BE2C (cell line): Measurements from ENCODE around the gene TMPRSS5.
A peak's percentile ranks its signal among the peaks of the same experiment; 100 is the strongest.

Experiments
- DNase-seq: peaks from one replicate; pipeline ENCODE4 v3.0.0-alpha.2; 2020
- H3K27me3 ChIP-seq: fragments of 250-450 bp; sonication (Bioruptor Pico); 2 replicates; pipeline ENCODE4 v1.5.1; 2020; ENCODE audit warnings: mild to moderate bottlenecking
- H3K36me3 ChIP-seq: fragments of 250-450 bp; sonication (Bioruptor Pico); 2 replicates; pipeline ENCODE4 v1.5.1; 2020; ENCODE audit warnings: mild to moderate bottlenecking
- H3K4me1 ChIP-seq: fragments of 250-450 bp; sonication (Bioruptor Pico); 2 replicates; pipeline ENCODE4 v1.5.1; 2020
- H3K4me3 ChIP-seq: 2 replicates; pipeline ENCODE4 v1.5.1; 2011; ENCODE audit warnings: low read depth, low read length
- H3K9me3 ChIP-seq: fragments of 250-450 bp; sonication (Bioruptor Pico); 2 replicates; pipeline ENCODE4 v1.5.1; 2020
- TF ChIP-seq, protein P1 (sequence below): IDR thresholded peaks from 2 replicates; pipeline ENCODE4 v1.5.1; 2012; ENCODE audit warnings: mild to moderate bottlenecking, low read depth, low read length

Gene TMPRSS5

DNA sequence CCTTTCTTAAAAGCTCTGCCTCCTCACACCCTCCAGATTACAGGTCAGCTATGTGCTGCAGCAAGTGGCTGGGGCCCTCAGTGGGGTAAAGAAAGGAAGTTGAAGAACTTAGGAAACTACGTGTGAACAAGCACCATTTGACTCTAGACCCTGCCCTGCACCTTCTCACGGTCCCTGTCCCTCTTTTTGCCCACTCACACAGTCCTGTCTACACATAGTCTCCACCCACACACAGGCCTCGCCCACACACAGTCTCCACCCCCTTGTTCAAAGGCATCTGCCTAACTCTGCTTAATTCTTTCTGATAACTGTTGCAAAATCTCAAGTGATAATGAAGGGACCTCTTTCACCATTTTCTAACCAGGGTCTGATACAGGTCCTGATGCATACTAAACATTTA, 59.0 kb downstream of the TMPRSS5 start:
- DNase-seq: no peak
- Histone ChIP-seq H3K27me3 (no peaks in the 10 kb centered on the region), H3K4me1 (peaks cover 31% of the 10 kb centered on the region), H3K36me3 (no peaks in the 10 kb centered on the region), H3K4me3 (no peak overlapping the region), H3K9me3 (peaks cover 7% of the 10 kb centered on the region; the same call in 1 of the 2 replicates)
- TF ChIP-seq, protein P1, sequence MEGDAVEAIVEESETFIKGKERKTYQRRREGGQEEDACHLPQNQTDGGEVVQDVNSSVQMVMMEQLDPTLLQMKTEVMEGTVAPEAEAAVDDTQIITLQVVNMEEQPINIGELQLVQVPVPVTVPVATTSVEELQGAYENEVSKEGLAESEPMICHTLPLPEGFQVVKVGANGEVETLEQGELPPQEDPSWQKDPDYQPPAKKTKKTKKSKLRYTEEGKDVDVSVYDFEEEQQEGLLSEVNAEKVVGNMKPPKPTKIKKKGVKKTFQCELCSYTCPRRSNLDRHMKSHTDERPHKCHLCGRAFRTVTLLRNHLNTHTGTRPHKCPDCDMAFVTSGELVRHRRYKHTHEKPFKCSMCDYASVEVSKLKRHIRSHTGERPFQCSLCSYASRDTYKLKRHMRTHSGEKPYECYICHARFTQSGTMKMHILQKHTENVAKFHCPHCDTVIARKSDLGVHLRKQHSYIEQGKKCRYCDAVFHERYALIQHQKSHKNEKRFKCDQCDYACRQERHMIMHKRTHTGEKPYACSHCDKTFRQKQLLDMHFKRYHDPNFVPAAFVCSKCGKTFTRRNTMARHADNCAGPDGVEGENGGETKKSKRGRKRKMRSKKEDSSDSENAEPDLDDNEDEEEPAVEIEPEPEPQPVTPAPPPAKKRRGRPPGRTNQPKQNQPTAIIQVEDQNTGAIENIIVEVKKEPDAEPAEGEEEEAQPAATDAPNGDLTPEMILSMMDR: no peak

DNA sequence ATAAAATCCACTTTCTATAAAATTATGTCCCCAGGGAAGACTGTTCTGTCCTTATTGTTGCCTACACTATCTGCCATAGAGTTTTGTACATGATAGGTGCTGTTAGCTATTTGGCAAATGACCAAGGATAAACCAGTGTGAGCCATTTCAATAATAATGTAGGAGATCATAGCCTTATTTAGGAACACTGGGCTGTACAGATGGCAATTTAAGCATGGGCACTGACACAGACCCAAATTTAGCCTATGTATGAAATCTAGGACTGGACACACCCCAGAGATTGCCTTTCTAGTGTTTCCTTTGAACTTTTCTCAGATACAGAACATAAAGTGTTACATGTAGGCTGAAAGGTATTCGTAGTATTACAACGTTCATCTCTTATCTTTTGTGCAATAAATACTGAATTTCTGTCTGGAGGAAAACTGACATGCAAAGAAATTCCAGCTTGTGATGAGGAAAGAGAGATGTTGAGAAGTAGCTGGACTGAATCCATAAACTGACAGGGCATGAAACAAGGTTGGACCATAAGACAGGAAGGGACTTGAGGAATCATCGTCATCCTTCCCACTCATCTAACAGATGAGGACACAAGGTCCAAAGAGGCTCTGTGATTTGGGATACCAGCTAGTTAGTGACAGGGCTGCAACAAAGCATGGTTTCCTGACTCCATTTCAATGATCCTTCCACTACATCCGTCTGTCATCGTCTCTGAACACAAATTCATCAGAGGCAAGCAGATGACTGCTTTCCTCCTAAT, 60.3 kb downstream of the TMPRSS5 start:
- TF ChIP-seq, protein P1: no peak

DNA sequence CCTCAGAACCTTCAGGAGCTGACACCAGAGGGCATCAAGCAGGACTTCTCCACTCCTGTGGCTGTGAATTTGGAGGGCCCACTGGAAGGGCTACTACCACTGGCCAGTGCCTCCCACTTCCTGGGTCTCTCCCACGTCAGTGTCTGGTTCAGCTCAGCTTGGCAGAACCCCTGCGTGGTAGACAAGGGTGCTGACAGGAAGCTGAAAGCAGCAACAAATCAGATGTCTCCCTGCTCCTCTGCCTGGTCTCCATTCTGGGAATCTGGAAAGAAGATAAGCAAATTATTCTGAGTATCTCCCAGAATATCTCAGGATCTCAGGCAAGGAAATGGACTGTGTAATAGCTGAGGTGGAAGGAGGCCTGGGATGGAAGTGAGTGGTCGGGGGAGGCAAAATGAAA, 61.5 kb downstream of the TMPRSS5 start:
- Histone ChIP-seq H3K4me3 (no peak overlapping the region), H3K36me3 (no peaks in the 10 kb centered on the region), H3K4me1 (peaks cover 31% of the 10 kb centered on the region), H3K9me3 (peaks cover 5% of the 10 kb centered on the region; the same call in 1 of the 2 replicates), H3K27me3 (no peaks in the 10 kb centered on the region)
- peak; percentile 77 for DNase-seq
- TF ChIP-seq, protein P1: peak; percentile 27; the same call in 1 of the 2 replicates

More for the DNA sequence above, 60.3 kb downstream of the TMPRSS5 start:
- Histone ChIP-seq H3K27me3 (no peaks in the 10 kb centered on the region), H3K4me1 (peaks cover 31% of the 10 kb centered on the region), H3K9me3 (peaks cover 7% of the 10 kb centered on the region; the same call in 1 of the 2 replicates), H3K4me3 (no peak overlapping the region), H3K36me3 (no peaks in the 10 kb centered on the region)
- no peak for DNase-seq

DNA sequence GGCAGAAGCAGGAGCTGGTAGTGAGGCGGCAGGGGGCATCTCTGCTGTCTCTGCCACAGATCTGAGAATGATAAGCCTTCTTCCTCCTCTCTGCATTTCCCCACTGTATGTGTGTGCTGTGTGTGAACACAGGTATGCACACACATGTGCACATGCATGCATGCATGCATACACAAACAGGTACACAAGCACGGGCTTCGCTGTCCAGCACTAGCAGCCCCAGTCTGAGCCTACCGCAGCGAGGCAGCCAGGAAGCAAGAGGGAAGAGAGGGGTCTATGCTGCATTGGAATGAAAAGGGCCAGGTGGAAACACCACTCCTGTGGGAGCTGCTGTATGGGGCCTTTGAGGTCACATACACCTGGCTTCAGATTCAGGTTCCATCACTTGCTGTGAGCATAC, 62.4 kb downstream of the TMPRSS5 start:
- TF ChIP-seq, protein P1: no peak
- peaks cover 31% of the 10 kb centered on the region for H3K4me1 ChIP-seq
- H3K4me3 ChIP-seq: no peak overlapping the region
- H3K27me3 ChIP-seq: no peaks in the 10 kb centered on the region
- no peak for DNase-seq
- H3K36me3 ChIP-seq: no peaks in the 10 kb centered on the region
- no peaks in the 10 kb centered on the region for H3K9me3 ChIP-seq

DNA sequence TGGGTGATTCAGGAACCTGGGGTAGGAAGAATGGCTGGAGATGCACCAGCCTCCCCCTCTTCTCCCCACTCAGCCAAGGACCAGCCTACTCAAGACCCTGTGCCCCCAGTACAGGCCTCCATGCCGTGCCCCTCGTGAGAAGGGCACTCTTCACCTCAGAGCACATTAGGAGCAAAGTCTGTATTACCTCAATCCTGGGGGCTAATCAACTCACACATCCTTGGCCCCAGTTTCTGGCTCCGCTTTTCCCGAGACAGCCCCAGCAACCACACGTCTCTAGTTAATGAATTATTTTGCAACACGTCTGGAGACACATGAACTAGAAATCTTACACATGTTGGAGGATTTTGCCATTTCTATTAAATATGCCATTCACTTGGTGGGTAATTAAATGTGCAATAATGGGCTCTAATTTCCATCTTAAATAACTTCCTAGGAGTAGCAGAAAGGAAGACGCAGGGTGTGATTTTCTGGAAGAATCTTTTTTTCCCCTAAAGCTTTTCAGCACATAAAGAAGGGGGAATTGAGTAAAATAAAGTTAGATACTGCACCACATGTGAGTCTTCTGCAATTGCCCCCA, 63.0 kb downstream of the TMPRSS5 start:
- H3K27me3 ChIP-seq: no peaks in the 10 kb centered on the region
- TF ChIP-seq, protein P1: no peak
- no peak for DNase-seq

DNA sequence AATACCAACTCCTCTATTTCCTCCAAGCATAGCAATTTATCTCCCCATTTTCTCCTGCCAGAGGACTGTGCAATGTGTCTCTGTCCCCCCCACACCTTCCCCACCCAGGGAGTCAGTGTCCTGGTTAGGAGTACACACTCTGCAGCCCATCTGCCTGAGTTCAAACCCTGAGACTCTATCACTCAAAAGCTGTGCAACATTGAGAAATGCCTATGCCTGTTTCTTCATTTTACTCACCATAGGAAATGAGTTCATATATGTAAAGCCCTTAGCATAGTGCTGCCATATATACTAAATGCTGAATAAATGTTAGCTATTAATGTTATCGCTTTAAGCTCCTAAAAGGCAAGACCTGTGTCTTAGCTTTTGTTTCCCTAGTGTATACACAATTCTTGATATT, 64.0 kb downstream of the TMPRSS5 start:
- H3K9me3 ChIP-seq: no peaks in the 10 kb centered on the region
- TF ChIP-seq, protein P1: no peak
- peaks cover 31% of the 10 kb centered on the region for H3K4me1 ChIP-seq
- no peaks in the 10 kb centered on the region for H3K27me3 ChIP-seq
- DNase-seq: no peak
- H3K4me3 ChIP-seq: no peak overlapping the region
- H3K36me3 ChIP-seq: no peaks in the 10 kb centered on the region

More for the DNA sequence above, 63.0 kb downstream of the TMPRSS5 start:
- Histone ChIP-seq H3K9me3 (no peaks in the 10 kb centered on the region), H3K36me3 (no peaks in the 10 kb centered on the region), H3K4me1 (peaks cover 31% of the 10 kb centered on the region), H3K4me3 (no peak overlapping the region)
